HK-2 (cell line): ENCODE results near the gene GRIA1.

Experiments
- DNase-seq: peaks from one replicate; pipeline ENCODE4 v3.0.0-alpha.2; 2018; ENCODE audit not compliant: unreplicated experiment

Gene GRIA1

DNA sequence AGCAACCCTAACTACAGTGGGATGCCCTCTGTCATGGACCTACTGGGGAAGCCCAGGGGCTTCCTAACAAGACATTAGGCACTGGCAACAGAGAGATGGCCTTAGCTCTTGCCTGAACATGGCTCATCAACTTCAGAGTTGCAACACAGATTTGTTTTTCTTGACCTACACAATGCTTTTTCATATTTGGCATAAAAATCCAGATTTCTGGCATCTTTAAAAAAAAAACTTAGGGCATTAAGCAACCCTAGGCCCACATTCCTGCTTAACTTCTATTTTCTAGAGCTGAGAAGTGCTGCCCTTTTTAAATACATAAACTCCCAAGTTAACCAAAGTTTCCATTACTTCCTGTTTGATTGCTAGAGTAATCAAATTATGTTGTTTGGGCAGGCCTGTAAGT is 8.0 kb downstream of the GRIA1 start:
- DNase-seq, result no peak

DNA sequence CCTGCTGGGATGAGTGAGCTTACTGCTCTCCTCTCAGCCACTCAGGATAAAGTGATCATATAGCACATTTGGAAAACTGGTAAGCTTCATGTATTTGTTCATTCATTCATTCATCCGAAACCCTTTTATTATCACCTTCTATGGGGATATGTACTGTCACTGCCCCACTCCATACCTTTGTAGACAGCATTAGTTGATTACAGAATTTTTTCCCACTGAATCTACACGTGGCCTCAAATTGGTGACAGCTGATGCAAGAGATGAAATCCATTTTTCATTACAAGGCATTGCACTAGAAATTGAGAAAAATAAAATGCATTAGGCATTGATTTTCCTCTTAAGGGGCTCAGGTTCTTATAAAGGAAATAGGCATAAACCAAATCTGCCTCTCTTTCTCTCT is 9.7 kb downstream of the GRIA1 start:
- no peak for DNase-seq

DNA sequence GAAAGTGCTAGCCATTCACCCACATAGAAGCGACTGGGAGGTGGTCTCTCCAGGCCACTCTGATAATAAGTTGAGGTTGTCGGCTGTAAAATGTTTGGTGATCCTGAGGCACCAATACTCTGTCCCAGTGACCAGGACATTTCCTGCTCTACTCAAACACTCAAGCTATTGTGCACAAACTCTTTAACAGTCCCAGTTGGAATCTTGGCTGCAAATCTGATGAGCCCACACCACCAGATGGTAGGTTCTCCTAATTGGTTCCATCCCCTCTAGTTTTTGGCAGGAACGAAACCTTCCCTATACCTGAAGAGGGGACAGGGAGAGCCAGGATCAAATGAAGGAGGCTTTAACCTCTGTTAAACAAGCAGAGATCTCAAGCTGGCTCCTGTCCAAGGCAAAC is 14.3 kb downstream of the GRIA1 start:
- DNase-seq, result no peak

DNA sequence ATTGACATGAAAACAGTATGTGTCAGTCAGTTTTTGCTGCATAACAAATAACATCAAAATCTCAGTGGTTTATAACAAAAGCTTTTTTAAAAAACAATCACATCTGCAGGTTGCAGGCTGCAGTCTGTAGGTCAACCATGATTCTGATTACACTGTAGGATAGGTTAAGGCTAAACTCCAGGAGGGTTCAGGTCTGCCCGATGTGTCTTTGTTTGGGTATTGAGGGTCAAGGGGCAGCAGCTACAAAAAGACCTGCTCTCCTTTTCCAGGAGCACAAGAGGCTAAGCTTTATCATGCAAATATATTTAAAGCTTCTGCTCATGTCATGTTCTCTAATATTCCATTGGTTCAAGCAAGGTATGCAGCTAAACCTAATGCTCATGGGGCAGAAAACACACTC is 18.2 kb downstream of the GRIA1 start:
- no peak for DNase-seq

DNA sequence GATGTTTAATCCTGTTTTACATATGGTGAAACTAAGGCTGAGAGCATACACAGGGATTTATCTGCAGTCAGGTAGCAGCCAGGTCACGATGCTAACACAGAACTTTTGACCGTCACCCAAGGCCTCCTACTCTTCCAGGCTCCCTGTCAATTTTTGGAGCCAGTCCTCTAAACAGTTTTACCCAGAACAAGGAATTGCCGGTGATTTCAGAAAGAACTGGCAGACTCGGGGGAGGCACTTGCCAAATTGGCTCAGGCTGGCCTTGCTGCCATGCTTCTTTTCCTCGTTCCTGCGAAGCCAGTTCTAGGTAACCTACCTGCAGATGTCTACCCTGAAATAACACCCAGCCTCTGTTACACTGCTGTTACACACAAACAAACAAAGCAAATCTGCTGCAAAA is 21.2 kb downstream of the GRIA1 start:
- DNase-seq, result no peak

DNA sequence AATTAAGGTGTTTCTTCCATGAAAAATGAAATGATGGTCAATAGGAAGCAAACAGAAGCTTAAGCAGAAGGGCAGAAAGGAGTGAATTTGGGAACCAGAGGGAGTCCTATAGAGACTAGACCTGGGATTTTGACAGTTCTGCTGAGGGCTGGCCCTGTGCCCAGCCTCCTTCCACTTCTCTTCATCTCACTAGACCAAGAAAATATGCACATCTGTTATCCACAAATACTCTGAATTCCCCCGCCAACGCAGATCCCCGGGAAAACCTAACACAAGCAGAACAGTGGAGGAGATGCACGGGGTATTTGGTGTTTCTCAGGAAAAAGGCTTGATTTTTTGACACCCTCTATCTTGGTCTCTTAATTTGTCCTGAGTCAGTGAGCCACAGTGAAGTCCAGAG is 22.7 kb downstream of the GRIA1 start:
- no peak for DNase-seq

DNA sequence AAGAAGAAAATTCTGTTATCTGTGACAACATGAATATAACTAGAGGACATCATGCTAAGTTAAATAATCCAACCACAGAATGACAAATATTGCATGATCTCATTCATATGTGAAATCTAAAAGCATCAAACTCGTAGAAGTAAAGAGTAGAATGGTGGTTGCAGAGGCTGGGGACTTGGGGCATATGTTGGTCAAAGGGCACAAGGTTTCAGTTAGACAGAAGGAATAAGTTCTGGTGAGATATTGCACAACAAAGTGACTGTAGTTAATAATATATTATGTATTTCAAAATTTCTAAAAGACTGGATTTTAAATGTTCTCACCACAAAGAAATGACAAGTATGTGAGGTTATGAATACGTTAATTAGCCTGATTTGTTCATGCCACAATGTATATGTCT is 24.8 kb downstream of the GRIA1 start:
- no peak for DNase-seq

DNA sequence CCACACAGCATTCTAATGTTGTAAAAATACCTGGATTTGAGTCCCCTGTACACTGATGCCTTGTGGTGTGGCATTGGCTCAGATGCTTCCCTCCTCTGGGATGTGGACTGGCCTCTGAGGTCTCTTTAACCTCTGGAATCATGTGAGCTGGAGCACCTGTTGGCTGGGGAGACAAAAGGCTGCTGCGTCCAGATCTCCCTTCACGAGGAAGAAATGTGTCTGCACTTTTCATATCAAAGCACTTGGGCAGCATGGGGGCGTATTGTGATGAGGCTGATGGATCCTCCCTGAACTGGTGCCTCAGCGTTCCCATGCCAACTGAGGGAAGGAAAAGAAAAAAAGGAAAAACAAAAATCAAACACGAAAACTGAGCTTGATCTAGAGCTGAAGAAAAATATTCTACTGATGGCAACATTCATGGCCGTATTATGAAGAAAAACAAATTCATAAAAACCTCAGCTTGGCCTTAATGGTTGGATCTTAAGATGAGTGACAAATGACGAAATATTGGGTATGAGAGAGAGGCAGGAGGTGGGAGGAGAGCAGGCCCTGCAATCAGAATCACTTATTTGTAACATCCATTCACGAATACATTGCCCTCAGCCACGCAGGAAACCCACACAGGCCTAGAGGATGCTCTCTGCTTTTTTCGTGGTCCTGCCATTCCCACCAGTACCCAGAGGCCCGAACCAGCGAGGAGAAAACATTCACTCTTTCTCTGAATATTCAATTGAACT is 26.2 kb downstream of the GRIA1 start:
- no peak for DNase-seq

DNA sequence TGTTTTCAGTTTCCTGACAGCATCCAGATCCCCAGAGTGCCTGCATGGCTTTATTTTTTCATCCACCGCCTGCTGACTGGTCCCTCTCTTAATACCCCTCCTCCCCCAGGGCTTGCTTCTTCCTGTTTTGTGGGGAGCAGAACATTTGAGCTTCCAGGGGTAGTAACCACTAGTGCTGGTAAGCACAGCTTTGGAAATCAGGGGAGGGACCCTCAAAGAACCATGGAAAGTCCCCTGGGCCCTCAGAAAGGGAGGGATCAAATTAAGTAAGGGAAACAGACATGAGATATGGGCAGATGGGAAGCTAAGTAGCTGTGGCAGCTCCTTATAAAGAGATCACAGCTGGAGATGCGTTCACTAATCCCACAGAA is 26.8 kb downstream of the GRIA1 start:
- no peak for DNase-seq

DNA sequence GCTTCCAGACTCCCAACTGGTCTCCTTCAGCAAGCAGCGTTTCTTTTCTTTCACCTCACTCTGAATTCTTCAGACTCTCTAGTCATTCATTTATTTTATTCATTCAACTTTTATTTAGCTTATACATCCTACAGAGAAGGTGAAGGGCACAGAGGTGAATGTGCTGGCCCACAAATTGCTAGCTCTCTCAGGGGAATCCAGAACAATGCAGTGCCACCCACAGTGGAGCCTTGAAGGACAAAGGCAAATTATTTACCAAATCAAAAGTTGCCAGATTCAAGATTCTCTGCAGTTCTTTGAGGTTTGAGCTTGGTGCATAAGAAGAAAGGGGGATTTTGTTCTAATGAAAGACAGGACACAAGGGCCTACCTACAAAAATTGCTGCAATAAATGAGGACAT is 29.7 kb downstream of the GRIA1 start:
- no peak for DNase-seq

DNA sequence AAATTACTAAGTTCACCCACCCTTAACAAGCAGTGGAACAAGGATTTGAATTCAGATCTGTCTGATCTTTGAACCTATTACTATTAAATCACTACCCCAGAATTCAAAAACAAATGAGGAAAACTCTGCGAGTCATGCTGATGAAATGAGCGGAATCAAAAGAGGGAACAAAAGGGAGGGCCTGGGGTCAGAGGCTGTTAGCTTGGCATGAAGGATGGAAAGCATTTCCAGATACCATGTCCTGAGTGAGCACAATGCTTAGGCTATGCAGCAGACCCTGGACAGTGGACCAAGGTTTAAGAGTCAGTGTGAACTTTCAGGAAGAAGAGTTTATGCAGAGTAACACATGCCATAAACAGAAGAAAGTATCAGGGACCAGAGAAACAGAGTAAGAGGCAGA is 30.5 kb downstream of the GRIA1 start:
- DNase-seq, result no peak

DNA sequence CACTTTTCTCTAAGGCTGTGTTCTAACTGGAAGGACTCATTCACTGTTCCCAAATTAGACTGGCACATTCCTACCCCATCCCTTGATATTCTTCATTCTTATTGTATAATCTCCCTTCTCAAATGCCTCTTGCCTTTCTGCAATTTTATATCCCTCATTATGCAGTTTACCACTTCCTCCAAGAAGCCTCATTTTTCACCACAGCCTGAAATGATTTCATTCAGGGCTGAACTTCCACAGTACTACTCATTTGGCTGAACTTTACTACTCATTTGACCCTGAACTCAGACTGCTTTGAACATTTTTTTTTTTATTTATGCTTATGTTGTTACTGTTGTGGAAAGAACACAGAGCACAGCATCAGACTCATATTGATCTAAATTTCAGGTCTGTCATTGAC is 32.7 kb downstream of the GRIA1 start:
- DNase-seq, result no peak

DNA sequence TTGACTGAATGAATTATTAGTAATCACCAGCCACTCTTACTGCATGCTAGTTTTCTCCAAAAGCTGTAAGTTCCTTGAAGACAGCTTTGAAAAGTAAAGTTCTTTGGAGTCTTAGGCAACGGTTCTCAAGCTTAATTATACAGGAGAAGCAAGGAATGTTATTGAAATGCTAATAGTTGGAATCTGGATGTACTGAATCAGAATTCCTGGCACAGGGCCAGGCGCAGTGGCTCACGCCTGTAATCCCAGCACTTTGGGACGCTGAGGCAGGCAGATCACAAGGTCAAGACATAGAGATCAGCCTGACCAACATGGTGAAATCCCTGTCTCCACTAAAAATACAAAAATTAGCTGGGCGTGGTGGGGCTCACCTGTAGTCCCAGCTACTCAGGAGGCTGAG is 33.4 kb downstream of the GRIA1 start:
- no peak for DNase-seq

DNA sequence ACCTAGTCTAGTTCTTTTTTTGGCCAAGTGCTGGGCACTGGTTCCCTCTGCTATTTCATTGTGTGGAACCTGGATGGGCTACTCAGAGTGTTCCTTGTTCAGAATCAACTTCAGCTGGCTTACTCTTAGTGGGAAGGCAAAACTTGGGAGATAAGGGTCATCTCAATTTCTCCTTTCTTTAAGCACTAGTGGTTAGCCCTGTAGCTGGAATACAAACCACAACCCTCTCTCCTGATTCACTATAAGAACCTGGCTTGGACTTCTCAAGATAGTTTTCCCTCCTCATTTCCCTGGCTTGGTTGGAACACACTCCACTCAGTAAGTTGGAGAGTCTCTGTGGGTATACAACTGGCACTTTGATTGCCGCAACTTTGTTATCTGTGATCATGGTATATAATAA is 35.1 kb downstream of the GRIA1 start:
- DNase-seq, result no peak

DNA sequence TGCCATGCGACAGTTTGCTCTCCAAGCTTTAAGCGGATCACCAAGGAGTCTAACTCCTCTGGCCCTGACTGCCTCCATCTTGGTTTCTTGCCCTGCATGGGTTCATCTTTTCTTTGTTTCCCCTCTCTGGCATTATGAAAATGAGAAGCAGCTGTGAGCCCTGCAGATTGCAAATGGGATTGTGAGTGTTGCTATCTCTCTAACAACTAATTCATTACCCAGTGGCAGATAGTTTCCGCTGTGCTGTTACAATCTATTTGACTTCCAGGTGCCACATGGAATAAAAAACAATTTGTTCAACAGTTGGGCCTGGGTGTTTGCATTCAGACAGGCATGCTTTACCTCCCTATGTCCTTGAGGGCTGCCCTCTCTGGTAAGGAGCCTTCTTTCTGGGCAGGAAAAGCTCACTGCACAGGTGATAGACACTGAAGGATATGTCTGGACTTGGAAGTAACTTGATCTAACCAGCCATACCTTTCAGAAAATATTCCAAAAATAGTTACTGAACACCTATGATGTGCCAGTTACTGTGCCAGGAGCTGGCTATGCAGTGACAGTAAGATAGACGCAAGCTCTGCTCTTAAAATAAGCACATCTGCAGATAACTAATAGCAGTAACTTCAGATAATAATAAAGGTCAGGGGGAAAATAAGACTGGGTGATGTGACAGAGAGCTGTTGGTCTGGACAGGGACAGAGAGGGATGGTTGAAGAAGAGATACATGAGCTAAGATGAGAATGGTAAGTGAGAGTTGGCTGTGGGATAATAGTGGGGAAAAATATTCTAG is 40.1 kb downstream of the GRIA1 start:
- no peak for DNase-seq

DNA sequence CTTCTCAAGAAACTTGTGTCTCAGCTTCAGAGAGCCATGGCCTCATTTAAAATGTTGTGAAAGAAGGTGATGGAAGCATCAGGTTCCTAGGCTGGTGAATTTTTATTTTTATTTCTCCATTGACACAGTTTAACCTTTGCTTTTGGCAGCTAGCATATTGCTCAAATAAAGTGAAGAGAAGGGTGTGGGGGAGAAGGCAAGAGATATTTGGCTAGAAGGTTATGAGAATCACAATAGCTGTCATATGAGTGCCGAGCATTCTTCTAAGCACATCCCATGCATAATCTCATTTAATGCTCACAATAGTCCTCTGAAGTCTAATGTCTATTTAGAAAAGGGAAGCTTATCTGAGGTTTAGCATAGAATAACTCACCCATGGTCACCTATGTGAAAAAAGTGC is 43.1 kb downstream of the GRIA1 start:
- DNase-seq, result no peak

DNA sequence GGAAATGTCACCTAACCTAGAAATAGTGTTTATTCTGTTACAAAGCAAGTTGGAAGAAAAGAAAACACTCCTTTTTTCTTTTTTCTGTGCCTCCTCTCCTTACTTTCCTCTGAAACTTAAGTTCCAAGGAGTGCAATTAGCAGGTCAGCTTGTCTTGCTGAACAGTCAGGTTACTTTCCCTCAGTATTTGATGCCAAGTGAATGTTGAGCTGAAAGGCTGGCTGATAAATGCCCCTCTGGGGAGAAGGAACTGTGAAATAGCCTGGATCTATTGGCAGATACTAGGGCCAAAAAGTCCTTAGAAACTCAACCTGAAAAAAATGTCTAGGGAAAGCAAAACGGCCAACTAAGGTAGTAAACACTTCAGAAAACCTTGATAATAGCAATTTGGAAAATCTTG is 43.6 kb downstream of the GRIA1 start:
- no peak for DNase-seq

DNA sequence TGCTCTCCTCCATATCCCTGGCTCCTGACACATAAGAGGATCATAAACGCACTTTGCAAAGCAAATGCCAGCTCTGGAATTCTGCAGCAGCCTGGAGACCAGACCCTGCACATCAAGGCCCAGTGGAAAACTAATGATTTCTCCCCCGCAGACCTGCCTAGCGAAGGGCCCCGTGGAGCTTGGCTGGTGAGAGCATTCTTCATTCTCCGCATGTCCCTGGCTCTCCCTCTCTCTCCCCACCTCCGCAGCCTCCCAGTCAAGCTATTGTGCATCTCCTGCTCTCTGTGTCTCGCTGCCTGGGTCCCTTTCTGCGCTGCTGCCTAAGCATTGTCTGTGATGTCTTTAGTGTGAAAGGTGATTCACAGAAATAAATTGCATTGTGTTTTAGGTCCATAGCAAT is 46.7 kb downstream of the GRIA1 start:
- no peak for DNase-seq

DNA sequence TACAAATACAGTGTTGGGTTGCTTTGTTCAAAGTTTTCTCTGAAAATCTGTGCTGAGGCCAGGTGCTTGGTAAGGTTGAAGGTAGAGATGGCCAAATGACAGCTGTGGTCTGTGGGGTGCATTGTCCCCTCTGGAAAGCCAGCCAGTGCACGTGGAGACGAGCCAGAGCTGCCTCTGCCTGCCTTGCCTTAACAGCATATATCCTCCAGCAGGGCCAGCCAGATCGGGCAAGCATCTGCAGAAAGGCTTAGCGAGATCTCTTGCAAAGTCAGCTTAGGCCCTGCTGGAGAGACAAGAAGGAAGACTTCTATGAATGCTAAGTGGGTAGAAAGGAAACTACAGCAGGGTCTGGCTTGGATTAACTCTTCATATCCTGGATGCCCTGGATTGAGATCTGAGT is 49.5 kb downstream of the GRIA1 start:
- no peak for DNase-seq

DNA sequence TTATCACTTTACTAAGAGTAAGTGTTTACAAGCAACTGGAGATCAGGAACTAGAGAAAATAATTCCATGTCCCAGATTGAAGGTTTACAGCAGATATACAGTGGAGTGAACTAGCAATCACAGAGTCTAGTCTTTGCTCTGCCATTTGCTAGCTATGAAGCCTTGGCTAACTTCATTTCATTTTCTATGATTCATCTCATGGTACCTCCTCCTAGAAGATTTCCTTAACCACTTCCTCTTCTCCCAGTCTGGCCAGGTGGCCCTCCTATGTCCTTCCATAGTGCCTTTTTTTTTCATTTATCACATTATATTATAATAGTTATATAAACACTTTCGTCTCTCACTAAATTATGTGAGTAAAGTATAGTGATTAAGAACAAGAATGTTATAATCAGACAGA is 52.1 kb downstream of the GRIA1 start:
- no peak for DNase-seq

DNA sequence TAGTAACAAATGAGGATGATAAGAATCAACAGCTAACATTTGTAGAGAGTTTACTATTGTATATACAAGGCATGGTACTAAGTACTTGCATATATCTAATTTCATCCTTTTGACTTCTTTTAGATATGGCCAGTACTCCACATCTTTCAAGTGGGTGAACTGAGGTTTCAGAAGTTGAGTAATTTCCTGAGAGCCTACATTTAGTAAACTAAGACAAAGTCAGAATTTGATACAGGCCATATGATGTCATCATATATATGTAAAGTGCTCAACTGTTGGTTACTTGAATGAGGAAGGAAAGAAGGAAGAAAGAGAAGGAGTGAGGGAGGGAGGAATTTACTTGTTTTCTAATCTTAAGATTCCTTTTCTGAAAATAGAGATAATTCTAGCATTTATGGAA is 52.8 kb downstream of the GRIA1 start:
- DNase-seq, result no peak

DNA sequence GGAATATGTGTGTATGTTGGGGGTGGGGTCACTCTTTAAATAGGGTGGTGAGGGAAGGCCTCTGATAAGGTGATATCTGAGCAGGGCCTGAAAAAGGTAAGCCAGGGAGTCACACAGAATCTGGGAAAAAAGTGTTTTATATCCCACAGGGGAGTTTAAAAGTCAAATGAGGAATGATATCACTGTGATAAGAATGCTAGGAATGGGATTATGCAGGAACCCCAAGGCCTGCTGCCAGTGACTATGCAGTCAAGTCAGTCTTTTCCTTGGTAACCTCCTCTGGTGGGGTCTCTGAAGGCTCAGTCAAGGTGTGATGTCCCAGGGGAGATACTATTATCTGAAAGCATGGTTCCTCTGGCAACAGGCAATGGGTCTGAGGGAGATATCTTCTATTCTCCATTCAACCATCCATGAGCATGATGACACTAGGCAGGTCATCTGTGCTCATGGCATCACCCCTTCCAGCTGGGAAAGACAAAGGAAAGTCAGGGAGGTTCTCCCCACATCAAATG is 53.5 kb downstream of the GRIA1 start:
- no peak for DNase-seq

DNA sequence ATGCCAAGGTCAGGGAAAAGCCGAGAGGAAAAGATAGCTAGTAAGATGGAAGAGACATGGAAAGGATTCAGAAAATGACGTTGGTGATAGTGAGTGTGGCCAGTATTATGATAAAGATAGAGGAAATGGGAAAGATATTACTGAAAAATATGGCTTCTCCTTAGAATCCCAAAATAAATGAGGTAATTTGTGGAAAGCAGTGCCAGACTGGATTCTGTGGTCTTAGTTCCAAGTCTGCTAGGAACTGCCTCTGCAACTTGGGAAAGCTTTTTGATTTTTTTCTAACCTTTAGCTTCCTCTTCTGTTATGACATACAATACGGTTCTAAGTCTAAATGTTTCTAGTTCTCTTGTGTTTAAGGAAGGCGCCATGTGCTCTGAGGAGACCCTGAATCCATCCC is 54.2 kb downstream of the GRIA1 start:
- DNase-seq, result no peak

DNA sequence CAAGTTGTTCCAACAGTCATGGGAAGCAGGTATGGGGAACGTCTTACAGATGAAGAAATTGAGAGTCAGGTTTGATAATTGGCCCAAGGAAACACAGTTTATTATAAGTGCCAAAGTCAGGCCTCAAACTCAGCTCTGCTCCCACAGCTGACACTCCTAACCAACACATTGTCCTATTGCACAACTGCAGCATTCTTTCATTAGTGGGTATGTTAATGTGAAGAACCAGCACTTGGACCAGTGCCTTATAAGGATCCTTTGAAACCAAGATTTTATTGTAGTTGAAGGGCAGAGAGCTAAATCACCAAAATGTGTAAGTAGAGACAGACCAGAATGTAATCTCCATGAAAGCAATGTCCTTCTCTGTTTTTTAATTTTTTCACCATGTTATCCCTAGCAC is 56.1 kb downstream of the GRIA1 start:
- DNase-seq, result no peak
